Activated T-cell treated with anti-CD3 and anti-CD28 coated beads for 1 hour (primary cell): ENCODE data around the gene CHAD.
A peak's percentile ranks its signal among the peaks of the same experiment; 100 is the strongest.

Source experiments
- DNase-seq: peaks from one replicate; pipeline ENCODE4 v3.0.0-alpha.2; 2020; ENCODE audit warnings: low read depth

CHAD gene

DNA sequence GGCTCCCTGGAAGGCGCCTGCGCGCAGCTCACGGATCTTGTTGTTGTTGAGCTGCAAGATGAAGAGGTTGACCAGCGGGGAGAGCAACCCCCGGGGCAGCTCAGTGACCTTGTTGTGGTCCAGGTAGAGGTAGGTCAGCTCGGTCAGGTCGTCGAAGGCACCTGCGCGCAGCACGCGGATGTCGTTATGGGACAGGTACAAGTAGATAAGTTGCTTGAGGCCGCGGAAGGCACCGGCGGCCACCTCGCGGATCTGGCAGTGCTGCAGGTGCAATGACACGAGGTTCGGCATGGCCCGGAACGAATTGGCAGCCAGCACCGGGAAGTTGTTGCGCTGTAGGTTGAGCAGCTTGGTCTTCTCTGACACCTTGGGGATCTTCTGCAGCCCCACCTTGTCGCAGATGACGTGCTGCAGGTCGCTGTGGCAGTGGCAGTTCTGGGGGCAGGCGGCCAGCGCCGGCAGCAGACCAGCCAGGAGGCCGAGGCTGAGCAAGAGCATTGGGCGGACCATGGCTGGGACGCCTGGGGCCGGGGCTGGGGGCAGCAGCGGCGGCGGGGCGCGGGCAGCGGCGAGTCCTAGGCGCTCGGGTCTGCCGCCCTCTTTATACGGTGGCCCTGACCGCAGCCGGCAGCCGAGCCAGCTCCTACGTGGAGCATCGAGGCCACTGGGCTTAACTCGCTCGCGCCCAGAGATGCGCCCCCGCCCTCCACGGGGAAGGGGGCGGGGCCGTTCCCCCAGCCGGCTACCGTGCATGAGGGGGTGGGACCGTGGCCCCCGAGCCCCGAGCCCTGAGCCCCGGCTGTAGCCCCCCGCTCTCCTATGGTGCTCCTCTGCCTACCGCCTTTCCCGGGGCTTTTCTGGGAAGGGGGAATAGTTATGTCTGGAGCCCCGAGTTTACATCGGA, at the start of gene CHAD:
Gene CHAD, minus strand, starts transcription at position 577 of the 904 bp plus-strand sequence. Its CDS starts 67 bp downstream, at position 510.
- no peak for DNase-seq

DNA sequence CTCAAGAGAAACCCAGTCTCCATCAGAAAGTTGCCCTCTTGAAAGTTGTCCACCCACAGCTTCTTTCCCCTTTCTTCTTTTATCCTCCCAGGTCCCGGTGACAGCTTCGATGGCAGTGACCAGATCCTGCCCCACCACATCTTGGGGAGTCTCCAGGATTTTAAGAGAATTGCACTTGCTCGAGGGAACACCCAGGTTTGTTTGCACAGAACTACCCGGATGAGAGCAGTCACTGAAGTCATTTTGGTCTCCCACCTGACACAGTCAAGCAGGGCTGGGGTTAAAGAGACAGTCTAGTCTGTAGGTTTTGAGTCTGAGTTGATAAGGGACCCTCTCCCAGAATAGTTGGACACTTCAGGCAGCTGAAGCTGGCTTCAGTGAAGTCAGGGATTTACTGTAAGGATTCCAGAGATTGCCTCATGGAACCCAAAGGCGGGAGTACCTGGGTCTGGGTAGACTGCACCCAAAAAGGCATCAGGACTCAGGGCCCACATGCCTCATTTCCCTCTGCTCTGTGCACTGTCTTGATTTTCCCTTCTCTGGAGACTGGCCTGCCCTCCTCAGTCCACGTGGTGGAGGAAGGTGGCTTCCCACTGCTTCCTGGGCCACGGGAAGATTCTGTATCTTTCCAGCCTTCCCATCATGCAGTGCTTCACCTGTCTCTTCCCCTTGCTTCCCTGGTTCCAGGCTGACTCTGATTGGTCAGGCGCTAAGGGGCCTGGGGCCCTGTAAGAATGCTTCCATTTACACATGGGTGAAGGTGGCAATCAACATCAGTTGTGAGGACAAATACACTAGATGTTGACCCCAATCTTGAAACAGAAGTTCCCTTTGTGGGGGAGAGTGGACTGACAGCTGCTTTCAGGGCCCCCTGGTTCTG, 49.1 kb upstream of the CHAD start:
- DNase-seq = no peak

GRCh38 chr17:50517011-50517410, 48.3 kb upstream of the CHAD start:
- DNase-seq = no peak

- no peak for DNase-seq
Observed at GRCh38 chr17:50514936-50515702, 46.4 kb upstream of the CHAD start.

GRCh38 chr17:50514388-50514787, 45.7 kb upstream of the CHAD start:
- DNase-seq = no peak

DNA sequence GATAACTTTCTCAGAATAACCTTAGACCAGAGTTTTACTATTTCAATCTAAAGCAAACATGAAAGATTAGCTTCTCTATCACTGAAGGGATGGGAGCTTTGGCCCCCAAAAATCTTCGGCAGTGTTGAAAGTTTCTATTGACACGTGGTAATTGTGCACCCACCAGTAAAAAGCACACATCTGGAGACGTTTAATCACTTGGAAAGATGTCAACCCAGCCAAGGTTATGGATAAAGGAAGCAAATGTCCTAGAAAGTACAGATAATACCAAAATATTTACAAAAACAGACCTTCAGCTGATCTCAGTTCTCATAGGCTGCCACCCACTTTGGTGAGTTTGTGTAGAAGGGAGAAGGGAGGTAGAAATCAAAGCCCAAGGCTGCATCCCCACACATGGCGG, 44.8 kb upstream of the CHAD start:
- DNase-seq = no peak

DNA sequence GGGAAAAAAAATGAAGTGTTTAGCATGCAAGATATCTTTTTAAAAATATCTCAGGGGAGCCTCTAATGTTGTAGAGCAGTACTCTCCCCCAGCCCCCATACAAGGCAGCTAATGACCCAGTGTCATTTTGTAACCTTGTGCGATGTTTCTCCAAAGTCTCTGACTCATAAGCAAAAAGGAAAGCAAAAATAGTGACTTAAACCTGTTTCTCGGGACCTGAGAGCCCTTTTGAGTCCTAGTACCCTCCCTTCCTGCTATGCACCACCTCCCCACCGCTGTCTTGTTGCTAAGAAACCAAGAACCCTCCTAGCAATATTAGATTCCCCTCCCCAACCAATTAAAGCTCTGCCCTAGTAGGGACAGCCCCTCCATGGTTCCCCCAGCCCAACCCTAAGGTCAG, 42.4 kb upstream of the CHAD start:
- no peak for DNase-seq

- DNase-seq = no peak
Observed at GRCh38 chr17:50508573-50509460, 40.1 kb upstream of the CHAD start.

DNA sequence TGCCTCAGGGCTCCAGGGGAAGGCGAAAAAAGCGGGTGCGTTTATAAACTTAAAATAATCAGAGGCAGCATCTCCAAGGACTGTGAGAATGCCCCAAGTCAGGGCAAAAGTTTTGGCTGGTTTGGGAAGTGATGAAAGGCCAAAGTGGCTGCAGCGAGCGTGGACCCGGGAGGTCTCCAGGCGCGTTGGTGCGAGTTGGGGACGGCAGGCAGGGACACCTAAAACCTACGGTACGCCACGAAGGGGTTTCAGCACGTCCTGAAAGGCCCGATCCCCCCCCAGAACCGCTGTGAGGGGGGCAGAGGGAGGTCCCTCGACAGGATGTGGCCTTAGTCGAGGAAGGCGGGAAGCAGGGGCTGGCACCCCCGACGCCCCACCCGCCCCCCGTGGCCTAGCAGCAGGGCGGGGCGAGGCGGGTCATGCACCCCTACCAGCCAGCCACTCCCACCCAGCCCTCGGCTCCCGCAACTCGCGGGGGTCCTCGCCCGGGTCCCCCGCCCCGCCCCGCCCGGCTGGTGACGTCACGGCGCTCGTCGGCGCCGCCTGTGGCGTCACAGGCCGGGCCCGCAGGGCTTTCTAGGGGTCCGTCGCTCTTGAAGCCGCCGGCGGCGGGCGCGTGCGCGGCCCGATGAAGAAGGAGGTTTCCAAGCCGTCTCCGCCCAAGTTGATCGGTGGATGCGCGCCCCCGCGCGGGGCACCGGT, 39.3 kb upstream of the CHAD start, which contains the start of gene MYCBPAP:
Gene MYCBPAP, plus strand, starts transcription at position 569 of the 702 bp plus-strand sequence. CDS start 236 bp downstream, outside the sequence.
- peak; percentile 70 for DNase-seq

DNA sequence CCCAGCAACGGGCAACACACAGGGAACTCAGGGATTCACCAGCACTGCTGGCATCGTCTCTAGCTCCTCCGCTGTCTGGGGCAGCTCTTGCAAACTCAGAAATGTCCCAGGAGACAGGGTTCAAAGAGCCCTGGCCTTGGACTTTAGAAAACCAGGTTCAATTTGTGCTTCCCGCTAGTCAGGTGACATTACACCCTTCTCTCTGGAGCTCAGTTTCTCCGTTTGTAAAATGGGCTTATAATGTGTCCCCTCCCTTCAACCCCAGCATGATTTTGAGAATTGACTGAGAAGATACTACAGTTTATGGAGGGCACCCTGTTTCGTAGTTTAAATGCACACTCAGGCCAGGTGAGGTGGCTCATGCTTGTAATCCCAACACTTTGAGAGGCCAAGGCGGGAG, 37.6 kb upstream of the CHAD start:
- DNase-seq = no peak

DNA sequence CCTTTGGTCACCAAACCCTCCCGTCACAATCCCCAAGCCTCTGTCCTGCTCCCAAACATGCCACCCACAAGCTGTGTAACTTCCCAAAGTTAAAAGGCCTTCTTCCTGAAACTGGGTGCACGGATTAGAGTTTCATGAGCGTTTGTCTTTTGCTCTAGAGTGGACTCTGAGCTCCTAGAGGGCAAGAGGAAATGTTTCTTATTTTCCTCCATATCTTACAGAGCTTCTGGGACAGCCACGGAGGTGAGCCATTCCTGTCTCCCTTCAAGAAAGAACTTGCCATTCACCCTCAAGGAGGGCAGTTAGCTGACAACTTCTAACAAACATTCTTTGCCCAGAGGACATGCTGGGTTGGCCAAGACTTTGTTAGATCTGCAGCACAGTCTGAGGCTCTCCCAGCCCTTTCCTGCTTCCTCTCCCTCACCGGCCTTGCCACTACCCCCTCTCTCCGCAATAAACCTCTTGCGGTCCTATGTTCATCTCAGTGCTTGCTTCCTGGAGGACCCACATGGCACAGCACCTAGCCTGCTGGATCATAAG, 37.0 kb upstream of the CHAD start:
- DNase-seq = no peak

DNA sequence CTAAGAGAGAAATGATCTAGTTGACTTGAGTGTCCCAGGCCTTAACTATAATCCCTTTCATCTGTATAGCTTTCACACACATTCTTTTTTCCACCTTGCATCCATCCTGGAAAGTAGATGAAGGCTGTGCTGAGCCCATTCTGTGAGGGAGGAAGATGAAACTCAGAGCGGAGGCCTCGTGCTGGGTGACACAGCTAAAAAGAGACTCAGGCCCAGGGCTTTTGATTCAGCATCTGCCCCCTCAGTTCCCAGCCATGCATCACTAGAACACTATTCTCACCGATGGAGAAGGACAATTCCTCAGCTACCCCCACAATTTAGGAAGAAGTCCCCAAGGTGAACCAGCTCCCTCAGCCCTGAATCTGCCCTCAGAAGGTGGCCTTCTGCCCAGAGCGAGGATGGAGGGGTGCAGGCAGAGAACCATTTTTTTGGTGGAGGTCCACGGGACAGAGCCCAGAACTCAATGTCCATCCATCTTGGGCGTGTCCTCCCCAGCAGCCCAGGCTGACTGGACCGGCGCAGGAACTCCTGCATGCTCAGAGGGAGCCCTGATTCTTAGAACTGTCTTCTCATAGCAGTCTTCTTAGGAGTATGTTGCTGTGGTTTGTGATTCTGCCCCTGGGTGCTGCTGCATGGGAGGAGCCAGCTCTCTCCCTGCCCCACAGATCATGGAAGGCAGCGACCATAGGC, 33.8 kb upstream of the CHAD start:
- DNase-seq = no peak

DNA sequence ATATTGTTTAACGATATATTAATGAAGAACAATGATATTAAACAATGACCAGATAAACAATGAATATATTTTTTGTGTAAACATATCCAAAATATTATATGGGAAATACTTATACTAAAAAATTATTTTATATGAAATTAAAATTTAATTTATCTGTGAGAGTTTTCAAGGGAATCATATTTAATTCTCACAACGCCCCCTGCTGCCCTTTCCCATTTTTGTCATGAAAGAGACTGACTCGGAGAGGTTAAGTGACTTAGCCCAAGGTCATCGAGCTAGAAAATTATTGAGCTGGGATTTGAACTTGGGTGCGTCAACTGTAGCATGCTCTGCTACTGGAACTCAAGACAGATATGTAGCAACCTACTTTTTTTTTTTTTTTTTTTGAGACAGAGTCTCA, 32.4 kb upstream of the CHAD start:
- no peak for DNase-seq

DNA sequence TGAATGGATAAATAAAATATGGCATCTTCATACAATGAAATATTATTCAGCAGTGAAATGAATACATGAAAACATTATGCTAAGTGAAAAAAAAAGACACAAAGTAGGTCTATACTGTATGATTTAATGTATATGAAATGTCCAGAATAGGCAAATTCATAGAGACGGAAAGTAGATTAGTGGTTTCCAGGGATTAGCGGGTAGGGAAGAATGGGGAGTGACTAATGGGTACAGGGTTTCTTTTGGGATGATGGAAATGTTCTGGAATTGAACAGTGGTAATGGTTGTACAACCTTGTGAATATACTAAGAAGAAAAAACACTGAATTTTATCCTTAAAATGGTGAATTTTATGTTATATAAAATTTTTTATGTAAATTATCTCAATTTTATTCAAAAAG, 31.0 kb upstream of the CHAD start:
- no peak for DNase-seq

- DNase-seq = no peak
Observed at GRCh38 chr17:50499270-50499669, 30.6 kb upstream of the CHAD start.

GRCh38 chr17:50498021-50498874, 29.6 kb upstream of the CHAD start:
- DNase-seq = no peak

- no peak for DNase-seq
Observed at GRCh38 chr17:50495918-50496317, 27.2 kb upstream of the CHAD start.

- DNase-seq = no peak
Observed at GRCh38 chr17:50495217-50495823, 26.6 kb upstream of the CHAD start.
